WTC11 (cell line): ENCODE results near the gene SAMD9. TPM values are rescaled to one million over a fixed set of nuclear protein-coding genes. Genes with fewer than 3 reads are reported as not detected.
A peak's percentile ranks its signal among the peaks of the same experiment; 100 is the strongest.

Experiments
- ATAC-seq: fragments of 200-7000 bp; cut with Tn5 transposase; 2 replicates; pipeline ENCODE4 v1.10.0; 2021; ENCODE audit warnings: mild to moderate bottlenecking, moderate library complexity
- CTCF ChIA-PET: fragments of 300-600 bp; sonication (Branson Sonifier 250); formaldehyde crosslinking; loops from one replicate; lab custom pipeline; 2021; ENCODE audit warnings: antibody characterized with exemption; lab: Charles Lee
- POLR2A ChIA-PET: fragments of 350-600 bp; sonication (Branson Sonifier 250); formaldehyde crosslinking; loops from one replicate; lab custom pipeline; 2021; ENCODE audit warnings: antibody characterized with exemption; lab: Charles Lee
- DNase-seq: peaks from one replicate; pipeline ENCODE4 v3.0.0; 2021; ENCODE audit warnings: low spot score
- H3K27ac Mint-ChIP-seq: 2 replicates; pipeline ENCODE4 v1.8.0; 2021; ENCODE audit warnings: mixed read lengths
- H3K27me3 Mint-ChIP-seq: 2 replicates; pipeline ENCODE4 v1.8.0; 2021; ENCODE audit warnings: low read depth, mild to moderate bottlenecking, moderate library complexity, mixed read lengths
- H3K36me3 Mint-ChIP-seq: 2 replicates; pipeline ENCODE4 v1.8.0; 2021; ENCODE audit warnings: mixed read lengths
- H3K4me1 Mint-ChIP-seq: 2 replicates; pipeline ENCODE4 v1.8.0; 2022; ENCODE audit warnings: mixed read lengths
- H3K4me3 Mint-ChIP-seq: 2 replicates; pipeline ENCODE4 v1.8.0; 2021; ENCODE audit warnings: mild to moderate bottlenecking, moderate library complexity, mixed read lengths
- H3K9me3 Mint-ChIP-seq: 2 replicates; pipeline ENCODE4 v1.8.0; 2021; ENCODE audit warnings: mixed read lengths
- AR ChIP-seq: fragments of 250-450 bp; sonication (Bioruptor Pico); IDR thresholded peaks from 2 replicates; pipeline ENCODE4 v1.9.0; 2021; ENCODE audit warnings: mild to moderate bottlenecking
- ATF2 ChIP-seq: sonication (generic); formaldehyde crosslinking; IDR thresholded peaks from 2 replicates; pipeline ENCODE4 v1.8.1; 2022; ENCODE audit warnings: low read depth, missing genetic modification reagents, borderline replicate concordance
- CTCF ChIP-seq: fragments of 200-600 bp; IDR thresholded peaks from 2 replicates; pipeline ENCODE4 v1.8.0; 2022; ENCODE audit warnings: antibody characterized with exemption
- FOXJ3 ChIP-seq: sonication (generic); formaldehyde crosslinking; IDR thresholded peaks from 2 replicates; pipeline ENCODE4 v1.9.0; 2021; ENCODE audit warnings: missing genetic modification reagents, mild to moderate bottlenecking, borderline replicate concordance
- FOXP1 ChIP-seq: sonication (generic); formaldehyde crosslinking; IDR thresholded peaks from 2 replicates; pipeline ENCODE4 v1.8.0; 2022; ENCODE audit warnings: missing genetic modification reagents, mild to moderate bottlenecking, moderate library complexity, borderline replicate concordance
- GRHL2 ChIP-seq: fragments of 250-450 bp; sonication (Bioruptor Pico); IDR thresholded peaks from 2 replicates; pipeline ENCODE4 v1.8.0; 2022; ENCODE audit warnings: mild to moderate bottlenecking, moderate library complexity; ENCODE audit not compliant: insufficient replicate concordance, severe bottlenecking
- IRF1 ChIP-seq: sonication (generic); formaldehyde crosslinking; IDR thresholded peaks from 2 replicates; pipeline ENCODE4 v1.8.0; 2023; ENCODE audit warnings: missing genetic modification reagents
- IRF2 ChIP-seq: sonication (generic); formaldehyde crosslinking; IDR thresholded peaks from 2 replicates; pipeline ENCODE4 v1.8.0; 2022; ENCODE audit warnings: low read depth, missing genetic modification reagents, borderline replicate concordance
- JUN ChIP-seq: sonication (generic); formaldehyde crosslinking; IDR thresholded peaks from 2 replicates; pipeline ENCODE4 v1.8.0; 2023; ENCODE audit warnings: mild to moderate bottlenecking, missing genetic modification reagents
- MXD4 ChIP-seq: fragments of 250-450 bp; sonication (Bioruptor Pico); IDR thresholded peaks from 2 replicates; pipeline ENCODE4 v1.8.0; 2021; ENCODE audit warnings: mild to moderate bottlenecking, moderate library complexity, borderline replicate concordance
- MYBL2 ChIP-seq: sonication (generic); formaldehyde crosslinking; IDR thresholded peaks from 2 replicates; pipeline ENCODE4 v1.8.1; 2023; ENCODE audit warnings: mild to moderate bottlenecking, moderate library complexity, missing genetic modification reagents
- NFYB ChIP-seq: sonication (generic); formaldehyde crosslinking; conservative IDR thresholded peaks from 2 replicates; pipeline ENCODE4 v1.8.0; 2022; ENCODE audit warnings: low read depth, missing genetic modification reagents
- OVOL2 ChIP-seq: fragments of 250-450 bp; sonication (Bioruptor Pico); IDR thresholded peaks from 2 replicates; pipeline ENCODE4 v1.9.0; 2021; ENCODE audit warnings: mild to moderate bottlenecking, borderline replicate concordance
- ZBTB21 ChIP-seq: sonication (generic); formaldehyde crosslinking; IDR thresholded peaks from 2 replicates; pipeline ENCODE4 v1.8.1; 2023; ENCODE audit warnings: mild to moderate bottlenecking, missing genetic modification reagents, borderline replicate concordance
- ZNF138 ChIP-seq: sonication (generic); formaldehyde crosslinking; conservative IDR thresholded peaks from 2 replicates; pipeline ENCODE4 v1.8.1; 2022; ENCODE audit warnings: mild to moderate bottlenecking, moderate library complexity, missing genetic modification reagents
- ZNF263 ChIP-seq: sonication (generic); formaldehyde crosslinking; IDR thresholded peaks from 2 replicates; pipeline ENCODE4 v1.8.1; 2022; ENCODE audit warnings: low read depth, mild to moderate bottlenecking, moderate library complexity, missing genetic modification reagents
- total RNA-seq: library from RNA; stranded (reverse); gene quantifications from 3 replicates; pipeline ENCODE4 v1.2.3, GENCODE V29; 2021

Gene SAMD9
- total RNA-seq, 1 experiment from 2014 or later = 0.11 TPM

GRCh38 chr7:93120592-93121549 is 3.1 kb upstream of the SAMD9 start:
- no peaks in the 10 kb centered on the region; the same call in 1 of the 2 replicates for H3K36me3 Mint-ChIP-seq
- no peak overlapping the region for H3K4me3 Mint-ChIP-seq
- POLR2A ChIA-PET = no interaction called here
- CTCF ChIA-PET = no interaction called here
- peaks cover 9% of the 10 kb centered on the region for H3K27me3 Mint-ChIP-seq
- no peak for ATAC-seq
- H3K9me3 Mint-ChIP-seq = peaks cover 42% of the 10 kb centered on the region
- no peak for TF ChIP-seq IRF2 (CRISPR knock-in tag)
- TF ChIP-seq ATF2 (CRISPR knock-in tag) = no peak
- no peak for TF ChIP-seq CTCF
- TF ChIP-seq FOXP1 = no peak
- TF ChIP-seq AR (CRISPR knock-in tag) = no peak
- TF ChIP-seq NFYB (CRISPR knock-in tag) = no peak
- no peak for TF ChIP-seq MXD4 (CRISPR knock-in tag)
- no peak for TF ChIP-seq MYBL2 (CRISPR knock-in tag)
- DNase-seq = no peak
- no peak overlapping the region for H3K27ac Mint-ChIP-seq
- H3K4me1 Mint-ChIP-seq = peaks cover 7% of the 10 kb centered on the region; the same call in 1 of the 2 replicates

- H3K9me3 Mint-ChIP-seq = peaks cover 31% of the 10 kb centered on the region
- no peak overlapping the region for H3K4me3 Mint-ChIP-seq
- TF ChIP-seq ZBTB21 = no peak
- TF ChIP-seq ZNF263 (CRISPR knock-in tag) = no peak
- TF ChIP-seq FOXJ3 (CRISPR knock-in tag) = no peak
- TF ChIP-seq IRF1 (CRISPR knock-in tag) = no peak
- TF ChIP-seq GRHL2 (CRISPR knock-in tag) = no peak
- TF ChIP-seq ZNF138 (CRISPR knock-in tag) = no peak
- no peak for TF ChIP-seq JUN (CRISPR knock-in tag)
- no peak for TF ChIP-seq OVOL2 (CRISPR knock-in tag)
- TF ChIP-seq, all 79 proteins: peak for 0
- Mint-ChIP-seq H3K27me3 (peaks cover 2% of the 10 kb centered on the region; the same call in 1 of the 2 replicates), H3K4me1 (peaks cover 7% of the 10 kb centered on the region; the same call in 1 of the 2 replicates), H3K36me3 (no peaks in the 10 kb centered on the region), H3K27ac (no peak overlapping the region)
- DNase-seq (no peak), ATAC-seq (peak; percentile 71)
- POLR2A ChIA-PET = no interaction called here
- CTCF ChIA-PET = no interaction called here
Measured at GRCh38 chr7:93119191-93119905, 1.6 kb upstream of the SAMD9 start.
